Measurements from ENCODE around the gene RAB18. TPM values are rescaled to one million over a fixed set of nuclear protein-coding genes. Genes with fewer than 3 reads are reported as not detected.

The RAB18 gene
- total and polyA plus RNA-seq, 9 donors = 23.9 to 98.4 (median 83.6) TPM

DNA sequence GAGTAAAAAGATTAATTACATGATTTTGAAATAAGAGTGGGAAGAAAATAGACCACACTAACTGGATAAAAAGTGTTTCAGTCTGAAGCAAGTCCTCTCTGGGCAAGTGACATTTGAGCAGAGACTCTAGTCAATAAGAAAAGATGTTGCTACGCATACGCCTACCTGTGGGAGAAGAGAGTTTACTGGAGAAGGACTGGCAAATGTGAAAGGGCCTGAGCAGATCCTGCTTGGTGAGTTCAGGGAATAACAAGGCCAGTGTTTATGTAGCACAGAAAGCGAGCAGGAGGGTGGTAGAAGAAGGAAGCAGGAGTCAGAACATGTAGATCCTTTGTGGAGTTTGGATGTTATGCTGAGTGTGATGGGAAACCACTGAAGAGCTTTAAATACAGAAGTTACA, 43.4 kb downstream of the RAB18 start:
- no peaks in the 10 kb centered on the region for H3K9me3 ChIP-seq
- TF ChIP-seq EP300 (IDR thresholded peaks at IDR 0.05) = no peak
- no peak for TF ChIP-seq POLR2A (IDR thresholded peaks at IDR 0.05)
- TF ChIP-seq, protein P1, sequence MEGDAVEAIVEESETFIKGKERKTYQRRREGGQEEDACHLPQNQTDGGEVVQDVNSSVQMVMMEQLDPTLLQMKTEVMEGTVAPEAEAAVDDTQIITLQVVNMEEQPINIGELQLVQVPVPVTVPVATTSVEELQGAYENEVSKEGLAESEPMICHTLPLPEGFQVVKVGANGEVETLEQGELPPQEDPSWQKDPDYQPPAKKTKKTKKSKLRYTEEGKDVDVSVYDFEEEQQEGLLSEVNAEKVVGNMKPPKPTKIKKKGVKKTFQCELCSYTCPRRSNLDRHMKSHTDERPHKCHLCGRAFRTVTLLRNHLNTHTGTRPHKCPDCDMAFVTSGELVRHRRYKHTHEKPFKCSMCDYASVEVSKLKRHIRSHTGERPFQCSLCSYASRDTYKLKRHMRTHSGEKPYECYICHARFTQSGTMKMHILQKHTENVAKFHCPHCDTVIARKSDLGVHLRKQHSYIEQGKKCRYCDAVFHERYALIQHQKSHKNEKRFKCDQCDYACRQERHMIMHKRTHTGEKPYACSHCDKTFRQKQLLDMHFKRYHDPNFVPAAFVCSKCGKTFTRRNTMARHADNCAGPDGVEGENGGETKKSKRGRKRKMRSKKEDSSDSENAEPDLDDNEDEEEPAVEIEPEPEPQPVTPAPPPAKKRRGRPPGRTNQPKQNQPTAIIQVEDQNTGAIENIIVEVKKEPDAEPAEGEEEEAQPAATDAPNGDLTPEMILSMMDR (IDR thresholded peaks at IDR 0.05) = no peak
- H3K27ac ChIP-seq = no peak overlapping the region
- intact Hi-C loops (cut with DNase I) = loop anchor here in 1 of 4 donors (10.0 kb wide), 1 partner anchor 837 kb away; no protein-coding TSS in a partner anchor
- no peak for DNase-seq
- H3K27me3 ChIP-seq = no peaks in the 10 kb centered on the region
- 92 to 98% (median 95%) methylated on average over 3 of the region's 3 CpGs for WGBS, 3 donors
- H3K4me3 ChIP-seq = no peak overlapping the region
- H3K4me1 ChIP-seq (ENCODE audit: insufficient read depth) = no peaks in the 10 kb centered on the region
- no peaks in the 10 kb centered on the region for H3K36me3 ChIP-seq

DNA sequence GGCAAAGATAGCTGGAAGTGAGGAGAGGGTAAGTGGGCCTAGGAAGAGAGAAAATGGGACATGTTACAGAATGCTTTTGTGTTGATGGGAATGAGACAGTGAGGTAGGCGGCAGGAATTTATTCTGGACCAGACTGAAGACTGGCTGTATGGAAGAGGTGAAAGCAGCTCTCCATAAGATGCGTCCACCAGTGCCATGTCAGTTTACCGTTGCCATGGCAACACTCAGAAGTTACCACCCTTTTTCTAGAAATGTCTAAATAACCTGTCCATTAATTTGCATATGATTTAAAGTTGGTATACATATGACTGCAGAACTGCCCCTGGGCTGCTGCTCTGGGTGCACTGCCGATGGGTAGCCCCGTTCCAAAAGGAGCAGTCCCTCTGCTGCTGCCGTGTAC, 46.7 kb downstream of the RAB18 start:
- intact Hi-C loops (cut with DNase I) = loop anchor here in 2 of 4 donors (10.0 kb wide), 2 partner anchors 194 to 624 kb away; partner anchors contain the start of gene MKX (in 1 of the 2)
- no peaks in the 10 kb centered on the region for H3K4me1 ChIP-seq (ENCODE audit: insufficient read depth)
- DNase-seq = no peak
- no peaks in the 10 kb centered on the region for H3K36me3 ChIP-seq
- TF ChIP-seq, protein P1 (IDR thresholded peaks at IDR 0.05) = no peak
- TF ChIP-seq EP300 (IDR thresholded peaks at IDR 0.05) = no peak
- no peak for TF ChIP-seq POLR2A (IDR thresholded peaks at IDR 0.05)
- WGBS, 3 donors = 79 to 80% (median 79%) methylated on average over 6 of the region's 6 CpGs
- no peak overlapping the region for H3K27ac ChIP-seq
- no peaks in the 10 kb centered on the region for H3K27me3 ChIP-seq
- H3K9me3 ChIP-seq = no peaks in the 10 kb centered on the region
- H3K4me3 ChIP-seq = no peak overlapping the region

DNA sequence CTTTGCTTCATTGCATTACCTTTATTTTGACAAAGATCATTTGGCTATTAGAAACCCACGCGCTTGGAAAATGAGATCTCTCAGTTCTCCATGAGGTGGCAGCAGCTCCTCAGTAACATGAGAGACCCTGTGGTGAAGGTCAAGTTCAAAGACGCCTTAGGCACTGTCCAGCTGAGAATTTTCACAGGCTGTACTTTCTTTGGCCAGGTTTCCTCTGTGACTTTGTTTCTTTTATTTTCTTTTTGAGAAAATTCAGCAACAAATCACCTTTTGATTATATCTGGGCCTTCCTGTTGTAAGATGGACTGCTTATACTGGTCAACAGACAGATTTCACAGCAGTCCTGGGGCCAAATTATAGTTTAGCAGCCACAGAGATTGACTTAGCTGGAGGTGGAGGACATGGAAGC, 54.5 kb downstream of the RAB18 start:
- 0 to 4% (median 0%) methylated on average over 3 of the region's 3 CpGs for WGBS, 3 donors
- intact Hi-C loops (cut with DNase I) = loop anchor here in 3 of 4 donors (5.0 to 10.0 kb wide), 4 partner anchors 186 to 684 kb away; partner anchors contain the start of gene MKX (in 1 of the 3)
- Histone ChIP-seq H3K4me3 (no peak overlapping the region), H3K9me3 (no peaks in the 10 kb centered on the region), H3K27ac (no peak overlapping the region), H3K4me1 (ENCODE audit: insufficient read depth) (no peaks in the 10 kb centered on the region), H3K27me3 (no peaks in the 10 kb centered on the region), H3K36me3 (no peaks in the 10 kb centered on the region)
- TF ChIP-seq, protein P1 (IDR thresholded peaks at IDR 0.05) = peak; percentile 68 to 76 (median 73)
- TF ChIP-seq POLR2A (IDR thresholded peaks at IDR 0.05) = no peak
- DNase-seq = peak; percentile 51 to 70 (median 60)

DNA sequence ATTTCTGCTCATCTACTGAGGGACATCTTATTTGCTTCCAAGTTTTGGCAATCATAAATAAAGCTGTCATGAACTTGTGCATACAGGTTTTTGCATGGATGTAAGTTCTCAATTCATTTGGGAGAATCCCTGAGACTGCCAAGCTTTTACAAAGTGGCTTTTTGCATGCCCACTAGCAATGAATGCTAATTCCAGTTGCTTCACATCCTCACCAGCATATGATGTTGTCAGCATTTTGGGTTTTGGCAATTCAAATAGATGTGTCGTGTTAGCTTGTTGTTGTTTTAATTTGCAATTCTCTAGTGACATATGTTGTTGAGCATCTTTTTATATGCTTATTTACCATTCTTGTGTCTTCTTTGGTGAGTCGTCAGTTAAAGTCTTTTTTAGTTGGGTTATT, 57.2 kb downstream of the RAB18 start:
- TF ChIP-seq POLR2A (IDR thresholded peaks at IDR 0.05) (no peak), EP300 (IDR thresholded peaks at IDR 0.05) (no peak)
- TF ChIP-seq, protein P1 (IDR thresholded peaks at IDR 0.05) = no peak
- no peak for DNase-seq
- no peak overlapping the region for H3K4me3 ChIP-seq
- no peaks in the 10 kb centered on the region for H3K36me3 ChIP-seq
- no peaks in the 10 kb centered on the region for H3K9me3 ChIP-seq
- intact Hi-C loops (cut with DNase I) = loop anchor here in 2 of 4 donors (10.0 kb wide), 3 partner anchors 623 to 823 kb away; no protein-coding TSS in a partner anchor
- WGBS, 3 donors = 85 to 95% (median 89%) methylated on average over 2 of the region's 2 CpGs
- no peaks in the 10 kb centered on the region for H3K27me3 ChIP-seq
- no peaks in the 10 kb centered on the region for H3K4me1 ChIP-seq (ENCODE audit: insufficient read depth)
- H3K27ac ChIP-seq = no peak overlapping the region

Measured in ovary (tissue), 9 donors.